HCT116 (cell line): ENCODE data around the gene SLC38A3. TPM values are rescaled to one million over a fixed set of nuclear protein-coding genes. Genes with fewer than 3 reads are reported as not detected.

Experiments
- ATAC-seq: fragments of 200-7000 bp; cut with Tn5 transposase; 2 replicates; pipeline ENCODE4 v1.9.1; 2020; ENCODE audit warnings: mild to moderate bottlenecking, moderate library complexity
- BruUV-seq: library from RNA; stranded (reverse); fragments of 400-500 nt; replicated peaks from 2 replicates; lab custom pipeline; 2021; lab: Mats Ljungman, UMichigan
- CTCF ChIA-PET: fragments of 300-600 bp; sonication (Branson Sonifier 250); formaldehyde crosslinking; loops from one replicate; lab custom pipeline; 2021; ENCODE audit warnings: antibody characterized with exemption; lab: Charles Lee
- POLR2A ChIA-PET: fragments of 300-600, 350-600 bp; sonication (Branson Sonifier 250); formaldehyde crosslinking; loops from one replicate; lab custom pipeline; 2021; ENCODE audit warnings: antibody characterized with exemption; lab: Charles Lee
- RAD21 ChIA-PET, 2 experiments: fragments of 300-600 bp; sonication (Branson Sonifier 250); formaldehyde crosslinking; loops; one replicate each; lab custom pipeline; 2023; ENCODE audit warnings: low total read pairs in 2 of 2; ENCODE audit not compliant: uncharacterized antibody in 2 of 2, unreplicated experiment in 2 of 2, low non-redundant PET in 1 of 2; lab: Charles Lee
- DNase-seq: peaks from one replicate; pipeline ENCODE4 v3.0.0-alpha.2; 2010; ENCODE audit warnings: low read depth, low spot score
- H2AFZ ChIP-seq: fragments of 200-600 bp; shearing (Covaris generic), sonication (generic); 2 replicates; pipeline ENCODE4 v1.6.1; 2017; ENCODE audit warnings: low read depth, mixed run types, mixed read lengths, antibody characterized with exemption, low read length; ENCODE audit not compliant: poor library complexity, severe bottlenecking
- H3K27ac ChIP-seq: 2 replicates; pipeline ENCODE4 v1.5.1; 2012; ENCODE audit warnings: low read depth, low read length
- H3K27me3 ChIP-seq: fragments of 200-600 bp; sonication (generic); 2 replicates; pipeline ENCODE4 v1.6.1; 2016; ENCODE audit warnings: mixed run types, low read length, mixed read lengths; ENCODE audit not compliant: insufficient read depth
- H3K36me3 ChIP-seq, 2 experiments: fragments of 200-500 bp in 1 of 2; fragments of 200-600 bp in 1 of 2; sonication (Bioruptor generic) in 1 of 2; sonication (generic) in 1 of 2; 2 replicates each; pipeline versions ENCODE4 v1.5.1 to v1.6.1; 2014 to 2016; ENCODE audit warnings: low read length in 2 of 2, inconsistent platforms in 1 of 2, mixed read lengths in 1 of 2, mixed run types in 1 of 2; ENCODE audit not compliant: insufficient read depth in 2 of 2, control insufficient read depth in 1 of 2
- H3K4me1 ChIP-seq, 2 experiments: fragments of 200-600 bp in 1 of 2; sonication (generic) in 1 of 2; 2 replicates each; pipeline versions ENCODE4 v1.5.1 to v1.6.1; 2012 to 2017; ENCODE audit warnings: low read length in 2 of 2, inconsistent platforms in 1 of 2, mild to moderate bottlenecking in 1 of 2, mixed read lengths in 1 of 2, mixed run types in 1 of 2, moderate library complexity in 1 of 2; ENCODE audit not compliant: insufficient read depth in 2 of 2, control insufficient read depth in 1 of 2
- H3K4me2 ChIP-seq: fragments of 200-600 bp; sonication (generic); 2 replicates; pipeline ENCODE4 v1.6.1; 2017; ENCODE audit warnings: mixed run types, low read length, mixed read lengths
- H3K4me3 ChIP-seq, 2 experiments: fragments of 200-600 bp in 1 of 2; sonication (generic) in 1 of 2; replicated peaks in 1 of 2; 2 replicates each; pipeline ENCODE4 v1.5.1; 2011 to 2016; ENCODE audit warnings: low read length in 2 of 2, control low read depth in 1 of 2, low read depth in 1 of 2, mild to moderate bottlenecking in 1 of 2, mixed read lengths in 1 of 2, mixed run types in 1 of 2
- H3K79me2 ChIP-seq: fragments of 200-600 bp; sonication (generic); 2 replicates; pipeline ENCODE4 v1.6.1; 2017; ENCODE audit warnings: mild to moderate bottlenecking, mixed run types, low read length, moderate library complexity, mixed read lengths; ENCODE audit not compliant: insufficient read depth
- H3K9ac ChIP-seq: fragments of 200-600 bp; sonication (generic); 2 replicates; pipeline ENCODE4 v1.6.1; 2016; ENCODE audit warnings: low read length, mixed read lengths
- H3K9me2 ChIP-seq: fragments of 200-600 bp; sonication (generic), shearing (Covaris generic); 2 replicates; pipeline ENCODE4 v1.6.1; 2017; ENCODE audit warnings: mixed run types, mild to moderate bottlenecking, moderate library complexity; ENCODE audit not compliant: insufficient read depth
- H3K9me3 ChIP-seq, 2 experiments: fragments of 200-500 bp in 1 of 2; fragments of 200-600 bp in 1 of 2; sonication (Bioruptor generic) in 1 of 2; sonication (generic) in 1 of 2; 2 replicates each; pipeline ENCODE4 v1.6.1; 2014 to 2017; ENCODE audit warnings: low read length in 2 of 2, mixed read lengths in 2 of 2, inconsistent platforms in 1 of 2, low read depth in 1 of 2, mild to moderate bottlenecking in 1 of 2, mixed run types in 1 of 2, moderate library complexity in 1 of 2; ENCODE audit not compliant: control insufficient read depth in 1 of 2, insufficient read depth in 1 of 2
- H4K20me1 ChIP-seq: fragments of 200-600 bp; sonication (generic), shearing (Covaris generic); 2 replicates; pipeline ENCODE4 v1.6.1; 2017; ENCODE audit warnings: mixed run types, mild to moderate bottlenecking, moderate library complexity; ENCODE audit not compliant: insufficient read depth
- ATF3 ChIP-seq: IDR thresholded peaks from 2 replicates; pipeline ENCODE4 v1.6.1; 2012
- CBX3 ChIP-seq: IDR thresholded peaks from 2 replicates; pipeline ENCODE4 v1.6.1; 2012; ENCODE audit warnings: low read depth
- ELF1 ChIP-seq: IDR thresholded peaks from 2 replicates; pipeline ENCODE4 v1.6.1; 2012; ENCODE audit warnings: low read depth, borderline replicate concordance
- EZH2phosphoT487 ChIP-seq: fragments of 200-600 bp; IDR thresholded peaks from 2 replicates; pipeline ENCODE4 v1.6.1; 2018; ENCODE audit warnings: antibody characterized with exemption, borderline replicate concordance
- FOSL1 ChIP-seq: IDR thresholded peaks from 2 replicates; pipeline ENCODE4 v1.6.1; 2012; ENCODE audit warnings: low read depth
- JUND ChIP-seq: IDR thresholded peaks from 2 replicates; pipeline ENCODE4 v1.6.1; 2012
- POLR2A ChIP-seq: IDR thresholded peaks from 2 replicates; pipeline ENCODE4 v1.7.0; 2011; ENCODE audit warnings: borderline replicate concordance; ENCODE audit not compliant: insufficient read depth, insufficient read length; ENCODE audit errors: extremely low read depth
- POLR2AphosphoS5 ChIP-seq: IDR thresholded peaks from 2 replicates; pipeline ENCODE4 v1.6.1; 2011; ENCODE audit warnings: mild to moderate bottlenecking, low read depth, low read length, moderate library complexity
- RAD21 ChIP-seq: IDR thresholded peaks from 2 replicates; pipeline ENCODE4 v1.6.1; 2012; ENCODE audit warnings: low read depth, mild to moderate bottlenecking
- SIN3A ChIP-seq: IDR thresholded peaks from 2 replicates; pipeline ENCODE4 v1.6.1; 2012; ENCODE audit warnings: low read depth
- SP1 ChIP-seq: IDR thresholded peaks from 2 replicates; pipeline ENCODE4 v1.6.1; 2012; ENCODE audit warnings: low read depth
- SRF ChIP-seq: IDR thresholded peaks from 2 replicates; pipeline ENCODE4 v1.6.1; 2012; ENCODE audit warnings: low read depth
- YY1 ChIP-seq: IDR thresholded peaks from 2 replicates; pipeline ENCODE4 v1.6.1; 2011; ENCODE audit warnings: low read length, low read depth, moderate library complexity, mild to moderate bottlenecking; ENCODE audit not compliant: insufficient replicate concordance; ENCODE audit errors: extremely low read depth
- ZNF274 ChIP-seq: fragments of 200-500 bp; sonication (Bioruptor generic); IDR thresholded peaks from 2 replicates; pipeline ENCODE4 v1.6.1; 2014; ENCODE audit warnings: mild to moderate bottlenecking, low read depth, low read length, inconsistent platforms
- intact Hi-C: fragments of 100-400 bp; cut with micrococcal nuclease; formaldehyde crosslinking; loops from 2 replicates; pipeline ENCODE4 v1.10.0; 2022
- total RNA-seq: library from RNA; stranded (reverse); gene quantifications from one replicate; pipeline ENCODE4 v1.2.1, GENCODE V29; 2021; ENCODE audit not compliant: unreplicated experiment
- TF ChIP-seq, protein P1 (sequence below): IDR thresholded peaks from 2 replicates; pipeline ENCODE4 v1.6.1; 2012
- TF ChIP-seq, protein P2 (sequence below): IDR thresholded peaks from 2 replicates; pipeline ENCODE4 v1.6.1; 2012; ENCODE audit warnings: low read depth
- TF ChIP-seq, protein P3 (sequence below), 3 experiments: fragments of 200-600 bp in 1 of 3; sonication (generic) in 1 of 3; IDR thresholded peaks in 2 of 3; conservative IDR thresholded peaks in 1 of 3; 2 replicates each; pipeline ENCODE4 v1.5.1; 2012 to 2017; ENCODE audit warnings: low read depth in 2 of 3, low read length in 2 of 3, antibody characterized with exemption in 1 of 3, borderline replicate concordance in 1 of 3, control low read depth in 1 of 3, mild to moderate bottlenecking in 1 of 3, mixed read lengths in 1 of 3, mixed run types in 1 of 3, moderate library complexity in 1 of 3; ENCODE audit not compliant: insufficient read depth in 1 of 3

Gene SLC38A3
- total RNA-seq, 1 experiment from 2014 or later, result 3.1 TPM

DNA sequence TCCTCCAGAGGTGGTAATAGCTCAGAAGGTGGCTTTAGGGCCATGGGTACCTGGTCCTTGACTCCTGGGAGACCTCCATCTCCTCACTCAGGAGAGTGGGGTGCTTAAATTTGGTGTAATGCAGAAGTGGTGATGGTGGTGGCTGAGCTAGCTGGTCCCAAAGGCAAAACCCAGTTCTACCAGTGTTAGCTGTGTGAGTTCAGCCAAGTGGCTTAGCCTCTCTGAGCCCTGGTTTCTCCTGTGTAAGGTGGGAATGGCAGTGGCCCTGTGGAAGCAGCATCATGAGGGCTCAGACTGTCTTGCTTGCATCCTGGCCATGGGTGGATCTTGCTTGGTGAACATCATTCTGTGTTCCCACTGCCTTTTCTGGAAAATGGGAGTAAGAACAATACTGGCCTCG is 40.6 kb upstream of the SLC38A3 start:
- H3K27me3 ChIP-seq, result no peaks in the 10 kb centered on the region
- ATAC-seq (no peak), DNase-seq (no peak)
- H3K4me2 ChIP-seq, result no peak overlapping the region
- H3K27ac ChIP-seq, result no peak overlapping the region
- H3K9ac ChIP-seq, result no peak overlapping the region
- H3K4me3 ChIP-seq, result no peak overlapping the region
- no peaks in the 10 kb centered on the region for H3K9me2 ChIP-seq
- BruUV-seq, result no TSS peak
- intact Hi-C loops, result no loop called here
- ChIA-PET POLR2A (no interaction called here), RAD21 (no interaction called here), CTCF (no interaction called here)
- H2AFZ ChIP-seq, result no peak overlapping the region
- H3K4me1 ChIP-seq, result peaks cover 3 to 32% of the 10 kb centered on the region in 2 experiments; a peak in 2 of 4 replicates
- H4K20me1 ChIP-seq, result no peaks in the 10 kb centered on the region
- TF ChIP-seq EZH2phosphoT487, result no peak
- no peak for TF ChIP-seq SIN3A
- no peak for TF ChIP-seq SRF
- TF ChIP-seq JUND, result no peak
- TF ChIP-seq ATF3, result no peak
- TF ChIP-seq POLR2AphosphoS5, result no peak
- TF ChIP-seq, protein P1, sequence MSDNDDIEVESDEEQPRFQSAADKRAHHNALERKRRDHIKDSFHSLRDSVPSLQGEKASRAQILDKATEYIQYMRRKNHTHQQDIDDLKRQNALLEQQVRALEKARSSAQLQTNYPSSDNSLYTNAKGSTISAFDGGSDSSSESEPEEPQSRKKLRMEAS, result no peak
- no peak for TF ChIP-seq FOSL1
- TF ChIP-seq RAD21, result no peak
- no peak for TF ChIP-seq POLR2A
- no peak for TF ChIP-seq CBX3
- TF ChIP-seq YY1, result no peak
- TF ChIP-seq ELF1, result no peak
- no peak for TF ChIP-seq ZNF274
- TF ChIP-seq, protein P2, sequence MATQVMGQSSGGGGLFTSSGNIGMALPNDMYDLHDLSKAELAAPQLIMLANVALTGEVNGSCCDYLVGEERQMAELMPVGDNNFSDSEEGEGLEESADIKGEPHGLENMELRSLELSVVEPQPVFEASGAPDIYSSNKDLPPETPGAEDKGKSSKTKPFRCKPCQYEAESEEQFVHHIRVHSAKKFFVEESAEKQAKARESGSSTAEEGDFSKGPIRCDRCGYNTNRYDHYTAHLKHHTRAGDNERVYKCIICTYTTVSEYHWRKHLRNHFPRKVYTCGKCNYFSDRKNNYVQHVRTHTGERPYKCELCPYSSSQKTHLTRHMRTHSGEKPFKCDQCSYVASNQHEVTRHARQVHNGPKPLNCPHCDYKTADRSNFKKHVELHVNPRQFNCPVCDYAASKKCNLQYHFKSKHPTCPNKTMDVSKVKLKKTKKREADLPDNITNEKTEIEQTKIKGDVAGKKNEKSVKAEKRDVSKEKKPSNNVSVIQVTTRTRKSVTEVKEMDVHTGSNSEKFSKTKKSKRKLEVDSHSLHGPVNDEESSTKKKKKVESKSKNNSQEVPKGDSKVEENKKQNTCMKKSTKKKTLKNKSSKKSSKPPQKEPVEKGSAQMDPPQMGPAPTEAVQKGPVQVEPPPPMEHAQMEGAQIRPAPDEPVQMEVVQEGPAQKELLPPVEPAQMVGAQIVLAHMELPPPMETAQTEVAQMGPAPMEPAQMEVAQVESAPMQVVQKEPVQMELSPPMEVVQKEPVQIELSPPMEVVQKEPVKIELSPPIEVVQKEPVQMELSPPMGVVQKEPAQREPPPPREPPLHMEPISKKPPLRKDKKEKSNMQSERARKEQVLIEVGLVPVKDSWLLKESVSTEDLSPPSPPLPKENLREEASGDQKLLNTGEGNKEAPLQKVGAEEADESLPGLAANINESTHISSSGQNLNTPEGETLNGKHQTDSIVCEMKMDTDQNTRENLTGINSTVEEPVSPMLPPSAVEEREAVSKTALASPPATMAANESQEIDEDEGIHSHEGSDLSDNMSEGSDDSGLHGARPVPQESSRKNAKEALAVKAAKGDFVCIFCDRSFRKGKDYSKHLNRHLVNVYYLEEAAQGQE, result no peak
- no peak for TF ChIP-seq SP1
- TF ChIP-seq, protein P3, sequence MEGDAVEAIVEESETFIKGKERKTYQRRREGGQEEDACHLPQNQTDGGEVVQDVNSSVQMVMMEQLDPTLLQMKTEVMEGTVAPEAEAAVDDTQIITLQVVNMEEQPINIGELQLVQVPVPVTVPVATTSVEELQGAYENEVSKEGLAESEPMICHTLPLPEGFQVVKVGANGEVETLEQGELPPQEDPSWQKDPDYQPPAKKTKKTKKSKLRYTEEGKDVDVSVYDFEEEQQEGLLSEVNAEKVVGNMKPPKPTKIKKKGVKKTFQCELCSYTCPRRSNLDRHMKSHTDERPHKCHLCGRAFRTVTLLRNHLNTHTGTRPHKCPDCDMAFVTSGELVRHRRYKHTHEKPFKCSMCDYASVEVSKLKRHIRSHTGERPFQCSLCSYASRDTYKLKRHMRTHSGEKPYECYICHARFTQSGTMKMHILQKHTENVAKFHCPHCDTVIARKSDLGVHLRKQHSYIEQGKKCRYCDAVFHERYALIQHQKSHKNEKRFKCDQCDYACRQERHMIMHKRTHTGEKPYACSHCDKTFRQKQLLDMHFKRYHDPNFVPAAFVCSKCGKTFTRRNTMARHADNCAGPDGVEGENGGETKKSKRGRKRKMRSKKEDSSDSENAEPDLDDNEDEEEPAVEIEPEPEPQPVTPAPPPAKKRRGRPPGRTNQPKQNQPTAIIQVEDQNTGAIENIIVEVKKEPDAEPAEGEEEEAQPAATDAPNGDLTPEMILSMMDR (IDR thresholded peaks at IDR 0.05 in 2 of 3, conservative IDR thresholded peaks at IDR 0.05 in 1 of 3; ENCODE audit: borderline replicate concordance in 1 of 3, insufficient read depth in 1 of 3, low read depth in 2 of 3, low read length in 2 of 3), result no peak
- H3K9me3 ChIP-seq, result no peaks in the 10 kb centered on the region
- H3K79me2 ChIP-seq, result no peaks in the 10 kb centered on the region
- no peaks in the 10 kb centered on the region; a peak in 1 of 4 replicates for H3K36me3 ChIP-seq
